GM19452 (cell line): Measurements from ENCODE around the gene PHLDB2.
A peak's percentile ranks its signal among the peaks of the same experiment; 100 is the strongest.

ENCODE experiments used
- ATAC-seq: cut with Tn5 transposase; IDR thresholded peaks from one replicate; pipeline ENCODE4 v1.9.1; 2021; ENCODE audit not compliant: unreplicated experiment

PHLDB2 gene

GRCh38 chr3:111882194-111882593 lies 23.1 kb downstream of the PHLDB2 start:
- ATAC-seq = no peak

- peak; percentile 98 for ATAC-seq
Observed at GRCh38 chr3:111882799-111883198, 23.7 kb downstream of the PHLDB2 start.

GRCh38 chr3:111884411-111885018 lies 25.4 kb downstream of the PHLDB2 start:
- ATAC-seq = no peak

- no peak for ATAC-seq
Observed at GRCh38 chr3:111885578-111885977, 26.5 kb downstream of the PHLDB2 start.

GRCh38 chr3:111890051-111890580 lies 31.1 kb downstream of the PHLDB2 start:
- ATAC-seq = no peak

- no peak for ATAC-seq
Observed at GRCh38 chr3:111892070-111892469, 33.0 kb downstream of the PHLDB2 start.

GRCh38 chr3:111895071-111895470 lies 36.0 kb downstream of the PHLDB2 start:
- ATAC-seq = no peak

GRCh38 chr3:111899966-111900365 lies 40.9 kb downstream of the PHLDB2 start:
- ATAC-seq = no peak

GRCh38 chr3:111901637-111902036 lies 42.6 kb downstream of the PHLDB2 start:
- no peak for ATAC-seq

GRCh38 chr3:111902534-111902933 lies 43.5 kb downstream of the PHLDB2 start:
- no peak for ATAC-seq

- ATAC-seq = no peak
Observed at GRCh38 chr3:111903067-111903511, 44.0 kb downstream of the PHLDB2 start.

- no peak for ATAC-seq
Observed at GRCh38 chr3:111904376-111905241, 45.5 kb downstream of the PHLDB2 start.

- ATAC-seq = no peak
Observed at GRCh38 chr3:111906656-111907055, 47.6 kb downstream of the PHLDB2 start.

GRCh38 chr3:111907151-111907550 lies 48.1 kb downstream of the PHLDB2 start:
- ATAC-seq = no peak

GRCh38 chr3:111910806-111911205 lies 51.7 kb downstream of the PHLDB2 start:
- ATAC-seq = no peak

- no peak for ATAC-seq
Observed at GRCh38 chr3:111911446-111911845, 52.4 kb downstream of the PHLDB2 start.

GRCh38 chr3:111913163-111913763 lies 54.2 kb downstream of the PHLDB2 start:
- ATAC-seq = no peak

GRCh38 chr3:111915905-111916304 lies 56.8 kb downstream of the PHLDB2 start:
- ATAC-seq = no peak

GRCh38 chr3:111917300-111917699 lies 58.2 kb downstream of the PHLDB2 start:
- ATAC-seq = no peak

- ATAC-seq = no peak
Observed at GRCh38 chr3:111919370-111920065, 60.5 kb downstream of the PHLDB2 start.

GRCh38 chr3:111921181-111921580 lies 62.1 kb downstream of the PHLDB2 start:
- ATAC-seq = no peak
